ENCODE data around the gene BUB3.

Gene BUB3

DNA sequence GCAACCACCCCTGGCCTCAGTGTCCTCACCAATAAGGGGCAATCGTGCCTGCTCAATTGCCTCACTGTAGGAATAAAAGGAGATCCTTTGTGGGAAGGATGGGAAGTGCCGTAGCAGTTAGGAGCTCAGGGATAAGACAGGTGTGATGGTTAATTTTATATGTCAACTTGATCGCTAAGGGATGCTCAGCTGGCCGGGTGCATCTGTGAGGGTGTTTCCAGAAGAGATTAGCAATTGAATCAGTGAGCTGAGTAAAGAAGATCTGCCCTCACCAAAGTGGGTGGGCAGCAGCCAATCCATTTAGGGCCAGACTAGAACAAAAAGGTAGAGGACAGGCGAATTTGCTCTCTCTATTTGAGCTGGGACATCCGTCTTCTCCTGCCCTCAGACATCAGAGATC, 46.3 kb downstream of the BUB3 start:
- peaks cover 14% of the 10 kb centered on the region for H3K36me3 Mint-ChIP-seq (ENCODE audit: low read depth)
- no peak overlapping the region for H3K27ac Mint-ChIP-seq
- peaks cover 10% of the 10 kb centered on the region for H3K4me1 Mint-ChIP-seq (ENCODE audit: low read depth)

DNA sequence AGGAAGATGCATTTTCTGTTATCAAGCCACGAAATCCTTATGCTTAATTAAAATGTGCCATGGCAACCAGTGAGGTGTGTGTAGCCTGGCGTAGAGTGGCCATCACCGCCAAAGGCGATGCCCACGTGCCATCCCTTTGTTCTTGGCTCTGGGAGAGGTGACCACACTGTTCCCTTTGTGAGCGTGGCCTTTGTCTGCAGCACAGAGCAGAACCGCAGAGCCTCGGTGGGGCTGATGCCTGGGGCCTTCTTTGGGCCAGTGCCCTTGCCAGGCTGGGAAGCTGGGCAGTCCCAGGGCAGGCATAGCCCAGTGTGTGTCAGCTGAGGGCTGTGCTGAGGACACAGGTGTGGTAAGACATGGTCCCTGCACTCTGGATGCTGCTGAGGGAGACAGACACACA, 48.3 kb downstream of the BUB3 start:
- no peaks in the 10 kb centered on the region for H3K27me3 Mint-ChIP-seq
- H3K27ac Mint-ChIP-seq, result no peak overlapping the region
- H3K4me1 Mint-ChIP-seq (ENCODE audit: low read depth), result peaks cover 19% of the 10 kb centered on the region
- H3K36me3 Mint-ChIP-seq (ENCODE audit: low read depth), result peaks cover 22% of the 10 kb centered on the region
- H3K4me3 Mint-ChIP-seq, result no peak overlapping the region
- H3K9me3 Mint-ChIP-seq, result peaks cover 10% of the 10 kb centered on the region

More for the DNA sequence above, 46.3 kb downstream of the BUB3 start:
- Mint-ChIP-seq H3K9me3 (peaks cover under 1% of the 10 kb centered on the region), H3K4me3 (no peak overlapping the region), H3K27me3 (no peaks in the 10 kb centered on the region)

DNA sequence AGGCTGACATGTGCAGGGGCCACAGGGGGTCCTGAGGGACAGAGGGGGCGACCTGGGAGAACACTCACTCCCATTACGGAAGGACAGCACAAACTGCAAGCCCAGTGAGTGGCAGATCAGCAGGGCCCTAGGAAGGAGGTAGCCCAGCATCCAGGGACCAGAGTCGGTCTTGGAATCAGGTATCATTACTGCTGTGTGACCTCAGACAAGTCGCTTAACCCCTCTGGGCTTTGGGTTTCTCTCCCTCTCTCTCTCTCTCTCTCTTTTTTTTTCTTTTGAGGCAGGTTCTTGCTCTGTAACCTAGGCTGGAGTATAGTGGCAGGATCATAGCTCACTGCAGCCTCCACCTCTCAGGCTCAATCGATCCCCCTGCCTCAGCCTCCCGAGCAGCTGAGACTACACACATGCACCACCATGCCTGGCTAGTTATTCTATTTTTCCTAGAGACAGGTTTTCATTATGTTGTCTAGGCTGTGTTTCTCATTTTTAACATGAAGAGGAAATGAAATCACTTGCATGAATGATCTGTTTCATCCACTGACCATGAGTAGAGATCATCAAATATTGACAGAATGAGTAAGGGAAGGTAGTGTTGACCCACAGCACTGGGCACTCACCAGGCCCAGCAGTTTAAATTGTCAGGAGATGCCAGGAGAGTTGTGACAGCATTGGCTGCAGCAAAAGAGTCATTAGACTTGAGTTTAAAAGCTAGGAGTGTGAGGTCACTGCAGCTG, 49.4 kb downstream of the BUB3 start:
- peaks cover 19% of the 10 kb centered on the region for H3K4me1 Mint-ChIP-seq (ENCODE audit: low read depth)
- no peaks in the 10 kb centered on the region for H3K27me3 Mint-ChIP-seq
- H3K4me3 Mint-ChIP-seq, result no peak overlapping the region
- no peak overlapping the region for H3K27ac Mint-ChIP-seq
- H3K9me3 Mint-ChIP-seq, result peaks cover 19% of the 10 kb centered on the region
- H3K36me3 Mint-ChIP-seq (ENCODE audit: low read depth), result peaks cover 31% of the 10 kb centered on the region

DNA sequence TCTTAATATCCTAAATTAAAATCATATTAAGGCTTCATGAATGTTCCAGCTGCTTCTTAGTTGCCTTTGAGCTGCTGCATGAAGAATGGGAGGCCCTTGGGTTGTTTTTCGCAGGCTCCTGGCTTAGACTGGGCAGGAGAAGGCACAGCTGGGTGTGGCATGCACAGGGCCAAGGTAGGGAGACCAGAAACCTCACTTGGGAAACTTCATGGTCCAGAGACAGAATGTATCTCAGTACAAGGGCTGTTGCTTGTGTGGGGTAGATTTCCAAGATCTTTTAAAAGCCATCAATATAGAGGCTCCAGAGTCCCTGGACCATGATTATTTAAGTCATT, 49.9 kb downstream of the BUB3 start:
- H3K27ac Mint-ChIP-seq, result no peak overlapping the region
- H3K4me3 Mint-ChIP-seq, result no peak overlapping the region
- H3K36me3 Mint-ChIP-seq (ENCODE audit: low read depth), result peaks cover 31% of the 10 kb centered on the region
- no peaks in the 10 kb centered on the region for H3K27me3 Mint-ChIP-seq
- peaks cover 19% of the 10 kb centered on the region for H3K4me1 Mint-ChIP-seq (ENCODE audit: low read depth)
- peaks cover 19% of the 10 kb centered on the region for H3K9me3 Mint-ChIP-seq

DNA sequence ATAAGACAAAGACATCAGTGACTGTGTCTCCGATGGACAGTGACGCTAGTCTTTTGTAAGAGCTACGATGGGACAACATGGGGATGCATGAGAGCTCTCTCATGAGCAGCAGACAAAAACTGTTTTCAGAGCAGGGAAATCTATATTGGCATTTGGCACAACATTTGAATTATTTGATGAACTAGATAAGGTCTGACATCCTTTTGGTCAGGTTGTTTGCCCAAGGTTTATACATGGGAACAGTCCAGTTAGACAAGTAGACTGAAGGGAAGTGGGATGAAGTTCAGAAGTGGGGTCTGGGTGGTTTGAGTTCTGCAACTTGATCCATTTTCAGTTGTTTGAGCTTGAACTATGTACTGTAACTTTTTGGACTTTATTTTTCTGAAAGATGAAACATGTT, 50.8 kb downstream of the BUB3 start:
- peaks cover 38% of the 10 kb centered on the region for H3K36me3 Mint-ChIP-seq (ENCODE audit: low read depth)
- H3K27ac Mint-ChIP-seq, result no peak overlapping the region
- H3K27me3 Mint-ChIP-seq, result no peaks in the 10 kb centered on the region
- no peak overlapping the region for H3K4me3 Mint-ChIP-seq
- peaks cover 19% of the 10 kb centered on the region for H3K4me1 Mint-ChIP-seq (ENCODE audit: low read depth)
- peaks cover 19% of the 10 kb centered on the region for H3K9me3 Mint-ChIP-seq

DNA sequence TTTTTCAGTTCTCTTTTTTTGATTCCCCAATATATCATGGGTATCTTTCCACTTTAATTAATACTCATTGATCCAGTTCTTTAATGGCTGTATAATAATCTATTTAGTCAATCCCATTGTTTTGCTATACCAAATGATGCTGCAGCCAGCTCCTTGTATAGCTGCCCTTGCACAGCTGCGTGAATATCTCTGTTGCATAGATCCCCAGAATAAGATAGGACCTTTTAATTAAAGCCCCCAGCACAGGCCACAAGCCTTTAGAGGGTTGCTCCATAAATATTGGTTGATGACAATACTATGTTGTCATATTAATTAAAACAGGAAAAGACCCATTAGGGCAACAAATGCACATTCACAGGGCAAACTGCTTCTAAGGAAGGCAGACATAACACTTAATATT, 57.9 kb downstream of the BUB3 start:
- H3K4me3 Mint-ChIP-seq, result no peak overlapping the region
- no peak overlapping the region for H3K27ac Mint-ChIP-seq
- no peaks in the 10 kb centered on the region for H3K27me3 Mint-ChIP-seq
- H3K36me3 Mint-ChIP-seq (ENCODE audit: low read depth), result peaks cover 37% of the 10 kb centered on the region
- H3K4me1 Mint-ChIP-seq (ENCODE audit: low read depth), result no peaks in the 10 kb centered on the region
- H3K9me3 Mint-ChIP-seq, result peaks cover 24% of the 10 kb centered on the region

DNA sequence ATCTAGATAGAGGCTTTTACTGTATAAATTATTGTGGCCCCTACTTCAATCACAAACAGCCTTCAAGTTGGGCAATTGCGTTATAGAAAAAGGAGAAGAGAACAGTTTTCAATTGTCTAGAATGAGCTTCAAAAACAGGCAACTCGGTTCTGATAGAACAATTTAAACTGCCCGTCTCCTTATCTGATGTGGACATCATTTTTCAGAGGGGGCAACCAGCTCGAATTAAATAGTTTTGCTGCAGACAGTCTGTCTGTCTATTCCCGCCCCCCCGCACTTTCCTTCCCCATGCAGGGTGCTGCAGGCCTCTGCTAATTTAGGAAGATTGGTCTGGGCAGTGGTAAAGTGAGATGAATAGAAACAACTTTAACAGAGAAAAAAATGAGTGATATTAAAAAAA, 58.4 kb downstream of the BUB3 start:
- no peaks in the 10 kb centered on the region for H3K27me3 Mint-ChIP-seq

DNA sequence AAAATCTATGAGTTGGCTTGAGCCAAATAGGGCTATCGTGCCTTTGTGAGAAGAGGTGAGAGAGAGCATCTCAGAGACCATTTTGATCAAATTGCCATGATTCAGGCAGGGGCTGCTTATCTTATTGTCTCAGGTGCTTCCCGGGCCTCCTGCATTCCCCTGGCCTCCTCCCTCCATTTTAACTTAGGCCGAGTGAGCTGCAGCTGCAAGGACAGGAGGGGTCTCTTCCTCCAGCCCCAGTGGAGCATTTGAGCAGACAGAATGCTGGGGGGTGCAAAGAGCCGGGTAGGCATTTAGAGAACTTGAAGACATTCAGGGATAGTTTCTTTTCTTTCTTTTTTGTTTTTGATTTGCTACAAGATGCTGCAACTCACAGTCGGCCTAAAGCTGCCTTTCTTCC, 59.0 kb downstream of the BUB3 start:
- peaks cover 34% of the 10 kb centered on the region for H3K36me3 Mint-ChIP-seq (ENCODE audit: low read depth)
- H3K4me1 Mint-ChIP-seq (ENCODE audit: low read depth), result no peaks in the 10 kb centered on the region
- peaks cover 19% of the 10 kb centered on the region for H3K9me3 Mint-ChIP-seq
- no peaks in the 10 kb centered on the region for H3K27me3 Mint-ChIP-seq
- no peak overlapping the region for H3K27ac Mint-ChIP-seq
- H3K4me3 Mint-ChIP-seq, result no peak overlapping the region

More for the DNA sequence above, 58.4 kb downstream of the BUB3 start:
- H3K4me1 Mint-ChIP-seq (ENCODE audit: low read depth), result no peaks in the 10 kb centered on the region
- H3K9me3 Mint-ChIP-seq, result peaks cover 24% of the 10 kb centered on the region
- peaks cover 40% of the 10 kb centered on the region for H3K36me3 Mint-ChIP-seq (ENCODE audit: low read depth)
- H3K4me3 Mint-ChIP-seq, result no peak overlapping the region
- no peak overlapping the region for H3K27ac Mint-ChIP-seq
